ENCODE data around the gene ERC1.
"Not testable (repeated sequence)": the region's sequence is repeated elsewhere in the genome, so short reads cannot be mapped to it uniquely, and the experiment has no call there.

Gene ERC1

DNA sequence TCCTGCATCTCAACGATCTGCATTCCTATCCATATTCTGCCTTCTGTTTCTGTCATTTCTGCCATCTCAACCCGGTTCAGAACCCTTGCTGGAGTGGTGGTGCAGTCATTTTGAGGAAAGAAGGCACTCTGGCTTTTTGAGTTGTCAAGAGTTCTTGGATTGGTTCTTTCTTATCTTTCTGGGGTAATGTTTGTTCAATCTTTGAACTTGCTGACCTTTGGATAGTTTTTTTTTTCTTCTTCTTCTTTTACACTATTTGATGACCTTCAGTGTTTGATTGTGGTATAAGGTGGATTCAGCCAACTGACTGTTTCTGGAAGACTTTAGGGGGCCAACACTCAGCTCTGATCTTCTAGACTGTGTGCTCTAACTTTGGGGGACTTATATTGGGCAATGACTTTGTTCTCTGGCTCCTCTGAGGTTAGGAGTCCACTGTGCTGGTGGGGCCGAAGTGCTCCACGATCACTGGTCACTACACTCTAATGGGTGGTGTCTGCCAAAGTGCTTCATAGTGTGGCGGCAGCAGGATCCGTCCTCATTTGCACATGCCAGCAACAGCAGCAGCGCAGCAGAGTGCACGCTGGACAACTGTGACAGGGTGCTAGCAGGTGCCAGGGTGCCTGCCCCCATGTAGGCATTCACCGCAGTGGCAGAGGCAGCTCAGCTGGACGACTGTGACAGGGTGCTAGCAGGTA lies 347.6 kb downstream of the ERC1 start:
- no peak for DNase-seq (ENCODE audit: low read depth, low spot score)
- no peak overlapping the region for H3K27ac ChIP-seq

DNA sequence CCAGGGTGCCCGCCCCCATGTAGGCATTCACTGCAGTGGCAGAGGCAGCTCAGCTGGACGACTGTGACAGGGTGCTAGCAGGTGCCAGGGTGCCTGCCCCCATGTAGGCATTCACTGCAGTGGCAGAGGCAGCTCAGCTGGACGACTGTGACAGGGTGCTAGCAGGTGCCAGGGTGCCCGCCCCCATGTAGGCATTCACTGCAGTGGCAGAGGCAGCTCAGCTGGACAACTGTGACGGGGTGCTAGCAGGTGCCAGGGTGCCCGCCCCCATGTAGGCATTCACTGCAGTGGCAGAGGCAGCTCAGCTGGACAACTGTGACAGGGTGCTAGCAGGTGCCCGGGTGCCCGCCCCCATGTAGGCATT lies 348.1 kb downstream of the ERC1 start:
- DNase-seq (ENCODE audit: low read depth, low spot score); H3K27ac ChIP-seq: not testable (repeated sequence)

DNA sequence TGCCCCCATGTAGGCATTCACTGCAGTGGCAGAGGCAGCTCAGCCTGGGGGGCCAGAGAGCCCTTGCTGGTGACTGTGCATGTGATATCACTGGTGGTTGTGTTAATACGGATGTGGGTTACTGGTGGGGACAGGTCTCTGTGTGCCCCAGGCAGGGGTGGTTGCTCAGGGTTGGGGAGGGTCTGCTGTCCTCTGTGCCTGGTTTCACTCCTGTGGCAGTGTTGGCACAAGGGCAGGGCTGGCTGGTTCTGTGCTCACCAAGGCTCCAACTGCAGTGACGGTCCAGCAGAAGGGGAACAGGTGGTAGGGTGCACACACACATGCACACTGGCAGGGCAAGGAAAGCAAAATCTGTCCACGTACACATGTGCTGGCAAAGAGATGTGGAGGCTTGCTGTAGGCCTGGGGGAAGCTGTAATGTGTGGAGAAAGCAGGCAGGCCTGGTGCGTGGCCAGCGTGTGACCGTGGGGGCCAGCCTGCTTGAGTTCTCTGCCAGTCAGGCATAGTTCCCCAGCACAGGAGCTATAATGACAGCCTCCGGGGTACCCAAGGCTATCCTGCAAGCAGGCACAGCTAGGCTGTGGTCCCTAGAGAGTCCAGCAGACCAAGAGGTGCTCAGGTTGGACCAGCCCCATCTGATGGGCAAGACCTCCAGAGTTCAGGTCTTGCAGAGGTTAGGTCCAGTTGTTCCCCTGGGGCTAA lies 348.7 kb downstream of the ERC1 start:
- no peak overlapping the region for H3K27ac ChIP-seq
- DNase-seq (ENCODE audit: low read depth, low spot score) = no peak

DNA sequence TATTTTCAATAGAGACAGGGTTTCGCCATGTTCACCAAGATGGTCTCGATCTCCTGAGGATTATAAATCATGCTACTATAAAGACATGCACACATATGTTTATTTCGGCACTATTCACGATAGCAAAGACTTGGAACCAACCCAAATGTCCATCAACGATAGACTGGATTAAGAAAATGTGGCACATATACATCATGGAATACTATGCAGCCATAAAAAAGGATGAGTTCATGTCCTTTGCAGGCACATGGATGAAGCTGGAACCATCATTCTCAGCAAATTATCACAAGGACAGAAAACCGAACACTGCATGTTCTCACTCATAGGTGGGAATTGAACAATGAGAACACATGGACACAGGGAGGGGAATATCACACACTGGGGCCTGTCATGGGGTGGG lies 350.2 kb downstream of the ERC1 start:
- not testable (repeated sequence) for DNase-seq (ENCODE audit: low read depth, low spot score); H3K27ac ChIP-seq

DNA sequence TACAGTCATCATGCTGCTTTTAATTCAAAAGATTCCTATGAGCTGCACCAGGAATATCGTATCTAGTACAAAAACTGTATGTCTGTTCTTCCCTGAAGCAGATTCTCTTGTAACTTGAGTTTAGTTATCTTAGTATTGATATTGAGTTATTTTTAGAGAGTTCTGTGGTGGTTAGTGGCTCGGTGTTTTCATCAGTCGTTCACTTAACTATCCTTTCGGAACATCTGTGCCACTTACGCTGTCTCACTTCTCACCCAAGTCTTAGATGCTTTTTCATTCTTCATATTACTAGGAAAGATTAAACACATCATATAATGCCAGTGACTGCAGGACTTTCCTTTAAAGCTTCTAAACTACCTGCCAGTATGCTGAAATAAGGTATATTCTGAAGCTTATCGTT lies 352.4 kb downstream of the ERC1 start:
- no peak overlapping the region for H3K27ac ChIP-seq
- DNase-seq (ENCODE audit: low read depth, low spot score) = no peak

DNA sequence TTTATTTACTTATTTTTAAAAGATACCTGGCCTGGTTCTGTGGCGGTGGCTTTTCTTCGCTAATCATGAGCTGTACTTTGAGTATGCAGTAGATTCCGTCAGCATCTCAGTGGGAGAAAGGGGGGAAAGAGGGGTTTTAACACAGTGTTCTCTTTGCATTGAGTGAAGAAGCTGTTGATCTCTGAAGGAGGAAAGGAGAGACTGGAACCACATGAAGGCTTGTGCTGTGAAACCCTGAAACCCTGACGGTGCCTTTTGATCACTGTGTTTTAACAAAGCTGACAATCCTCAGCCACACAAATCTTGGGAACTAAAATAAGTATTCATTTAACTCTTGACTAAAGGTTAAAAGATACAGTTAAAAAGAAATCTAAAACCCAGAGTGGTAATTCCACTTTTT lies 353.2 kb downstream of the ERC1 start:
- no peak overlapping the region for H3K27ac ChIP-seq
- no peak for DNase-seq (ENCODE audit: low read depth, low spot score)

DNA sequence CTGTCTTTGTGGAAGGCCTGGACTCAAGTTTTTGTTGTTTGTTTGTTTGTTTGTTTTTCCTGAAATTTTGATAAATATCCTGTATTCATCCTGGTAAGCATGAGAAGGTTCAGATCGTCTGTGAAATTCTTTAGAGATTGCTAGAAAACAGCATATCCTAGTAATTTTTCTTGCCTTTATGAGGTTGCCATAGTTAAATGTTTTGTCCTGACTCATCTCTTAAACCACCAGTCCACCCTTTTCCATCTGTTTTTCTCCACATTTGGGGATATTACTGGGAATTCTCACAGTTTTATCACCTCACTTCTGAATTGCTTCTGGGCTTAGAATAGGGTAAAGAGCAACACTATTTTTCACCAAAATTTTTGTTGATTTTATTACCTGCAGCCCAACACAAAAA lies 355.1 kb downstream of the ERC1 start:
- no peak for DNase-seq (ENCODE audit: low read depth, low spot score)
- H3K27ac ChIP-seq = no peak overlapping the region

DNA sequence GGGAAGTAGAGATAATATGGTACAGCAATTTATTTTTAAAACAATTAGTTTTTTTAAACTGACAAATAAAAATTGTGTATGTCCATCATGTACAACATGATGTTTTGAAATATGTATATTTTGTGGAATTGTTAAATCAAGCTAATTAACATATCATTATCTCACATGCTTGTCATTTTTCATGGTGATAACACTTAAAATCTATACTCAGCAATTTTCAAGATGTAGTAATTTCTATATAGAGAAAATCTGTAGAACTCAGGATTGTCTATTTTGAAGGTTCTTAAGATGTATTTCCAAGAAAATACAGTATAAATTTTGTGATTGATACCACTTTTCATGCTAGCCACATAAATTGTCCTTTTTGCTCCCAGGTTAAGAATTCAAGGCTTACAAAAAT lies 356.3 kb downstream of the ERC1 start:
- no peak overlapping the region for H3K27ac ChIP-seq
- no peak for DNase-seq (ENCODE audit: low read depth, low spot score)

DNA sequence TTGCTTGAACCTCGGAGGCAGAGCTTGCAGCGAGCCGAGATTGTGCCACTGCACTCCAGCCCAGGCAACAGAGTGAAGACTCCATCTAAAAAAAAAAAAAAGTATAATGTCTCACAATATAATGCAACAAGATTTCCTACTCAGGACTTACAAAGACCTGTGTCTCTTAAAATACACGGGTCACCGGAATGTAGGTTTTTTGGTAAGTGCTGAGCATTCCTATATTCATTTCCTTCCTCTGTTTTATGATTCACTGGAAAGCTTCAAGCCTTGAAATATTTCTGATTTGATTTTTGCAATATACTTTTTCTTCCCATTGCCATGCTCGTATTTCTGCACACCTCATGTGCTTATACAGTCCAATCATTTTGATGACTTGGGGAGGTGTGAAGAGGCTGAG lies 357.6 kb downstream of the ERC1 start:
- no peak overlapping the region for H3K27ac ChIP-seq
- no peak for DNase-seq (ENCODE audit: low read depth, low spot score)

DNA sequence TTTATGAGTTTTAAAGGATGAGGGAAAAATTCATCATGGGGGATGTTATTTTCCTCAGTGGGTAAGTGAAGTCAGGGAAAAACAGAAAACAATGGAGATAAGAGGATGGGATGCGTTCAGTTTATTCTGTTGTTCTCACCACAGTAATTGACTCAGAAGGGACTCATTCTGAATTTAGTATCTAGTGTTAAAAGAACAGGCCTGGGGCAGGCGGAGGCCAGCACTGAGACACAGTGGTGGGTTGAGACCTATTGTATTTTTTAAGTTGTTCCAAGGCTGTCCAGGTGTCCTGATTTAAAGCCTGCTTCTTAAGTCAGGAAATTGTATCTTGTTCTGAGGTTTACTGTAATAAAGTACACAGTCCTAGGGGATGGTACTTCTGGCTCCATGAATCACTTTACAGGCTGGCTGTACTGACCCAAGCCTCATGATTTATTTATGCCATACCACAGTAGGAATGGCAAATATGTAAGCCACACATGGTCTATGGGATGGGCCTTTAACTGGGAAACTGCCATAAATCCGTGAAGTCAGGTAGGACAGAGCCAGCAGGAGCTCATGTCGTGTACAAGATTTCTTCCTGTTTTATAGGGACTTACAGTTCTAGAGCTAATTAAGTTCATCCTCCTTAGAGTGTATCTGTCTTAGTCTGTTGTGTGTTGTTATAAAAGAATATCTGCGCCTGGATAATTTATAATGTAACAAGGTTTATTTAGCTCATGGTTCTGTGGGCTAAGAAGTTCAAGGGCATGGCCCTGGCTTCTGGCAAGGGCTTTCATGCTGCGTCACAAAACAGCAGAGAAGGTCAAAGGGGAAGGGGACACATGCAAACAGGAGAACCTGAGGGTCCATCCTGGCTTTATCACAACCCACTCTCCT lies 359.3 kb downstream of the ERC1 start:
- peak; percentile 69 for DNase-seq (ENCODE audit: low read depth, low spot score)
- H3K27ac ChIP-seq = peak overlapping the region; percentile 63

DNA sequence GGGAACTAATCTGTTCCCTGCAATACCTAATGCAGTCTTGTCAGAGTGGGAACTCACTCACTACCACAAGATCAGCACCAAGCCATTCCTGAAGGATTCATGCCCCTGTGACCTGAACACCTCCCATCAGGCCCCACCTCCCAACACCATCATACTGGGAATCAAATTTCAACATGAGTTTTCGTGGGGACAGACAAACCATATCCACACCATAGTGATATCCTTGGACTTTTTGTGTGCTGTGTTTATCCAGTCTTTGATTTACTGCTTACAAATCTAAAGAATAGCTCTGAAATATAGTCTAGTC lies 359.9 kb downstream of the ERC1 start:
- peak overlapping the region; percentile 63 for H3K27ac ChIP-seq
- DNase-seq (ENCODE audit: low read depth, low spot score) = no peak

DNA sequence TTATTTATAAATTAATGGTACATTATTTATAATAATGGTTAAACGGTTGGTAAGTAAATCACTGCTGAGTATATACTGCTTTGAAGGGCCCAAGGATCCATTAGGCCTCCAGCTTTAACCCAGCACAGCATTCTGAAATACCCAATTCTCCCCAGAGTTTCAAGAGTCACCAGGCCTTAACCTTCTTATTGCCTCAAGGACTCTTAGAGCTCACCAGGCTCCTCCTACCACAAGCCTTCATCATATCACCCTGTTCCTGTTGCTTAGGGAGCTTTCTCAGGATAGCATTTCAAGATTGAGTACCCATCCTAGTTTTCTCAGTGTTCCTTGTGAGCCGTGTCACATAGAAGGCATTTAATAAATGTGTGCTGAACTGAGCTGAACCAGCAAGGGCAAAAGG lies 360.9 kb downstream of the ERC1 start:
- no peak for DNase-seq (ENCODE audit: low read depth, low spot score)
- H3K27ac ChIP-seq = no peak overlapping the region

DNA sequence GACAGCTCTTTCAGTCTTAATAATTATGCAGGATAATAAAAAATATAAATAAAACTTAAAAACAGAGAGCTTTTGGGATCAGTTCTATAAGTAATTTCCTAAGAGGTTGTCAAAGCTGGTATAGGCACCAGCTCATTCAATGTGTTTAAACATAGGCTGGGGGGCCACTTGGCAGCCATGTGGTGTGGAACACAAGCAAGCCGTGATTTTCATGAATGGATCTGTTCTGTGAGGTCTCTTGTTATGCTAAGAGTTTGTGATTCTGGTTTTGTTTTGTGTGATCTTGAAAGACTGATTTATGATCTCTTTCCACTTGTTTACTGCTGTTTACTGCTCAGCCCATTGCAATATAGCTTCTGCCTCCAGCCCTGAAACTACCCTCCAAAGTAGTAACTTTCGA lies 362.4 kb downstream of the ERC1 start:
- no peak overlapping the region for H3K27ac ChIP-seq
- no peak for DNase-seq (ENCODE audit: low read depth, low spot score)

DNA sequence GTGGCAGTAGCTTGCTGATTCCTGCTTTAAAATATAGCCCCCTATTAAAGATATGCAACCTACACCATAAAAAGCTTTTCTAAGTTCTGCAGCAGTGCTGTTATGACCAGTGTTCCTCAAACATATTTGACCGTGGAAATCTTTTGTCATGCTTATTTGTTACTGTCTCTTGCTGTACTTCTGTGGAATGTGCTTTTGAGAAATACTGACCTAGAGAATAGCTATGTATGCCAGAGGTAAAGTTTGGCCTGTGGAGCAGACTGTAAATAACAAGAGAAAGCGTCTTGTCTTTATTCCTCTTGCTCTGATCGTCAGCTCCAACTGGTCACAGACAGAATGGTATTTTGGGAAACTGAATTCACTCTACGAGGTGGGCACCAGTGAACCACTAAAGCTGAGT lies 364.4 kb downstream of the ERC1 start:
- H3K27ac ChIP-seq = no peak overlapping the region
- no peak for DNase-seq (ENCODE audit: low read depth, low spot score)

DNA sequence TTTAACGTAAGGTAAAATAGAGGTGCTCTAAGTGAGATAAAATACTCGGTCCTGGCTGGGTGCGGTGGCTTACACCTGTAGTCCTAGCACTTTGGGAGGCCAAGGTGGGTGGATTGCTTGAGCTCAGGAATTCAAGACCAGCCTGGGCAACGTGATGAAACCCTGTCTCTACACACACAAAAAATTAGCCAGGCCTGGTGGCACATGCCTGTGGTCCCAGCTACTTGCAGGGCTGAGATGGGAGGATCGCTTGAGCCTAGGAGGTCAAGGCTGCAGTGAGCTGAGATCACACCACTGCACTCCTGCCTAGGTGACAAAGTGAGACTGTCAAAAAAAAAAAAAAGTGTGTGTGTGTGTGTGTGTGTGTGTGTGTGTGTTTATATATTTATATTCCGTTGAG lies 364.8 kb downstream of the ERC1 start:
- H3K27ac ChIP-seq; DNase-seq (ENCODE audit: low read depth, low spot score): not testable (repeated sequence)

DNA sequence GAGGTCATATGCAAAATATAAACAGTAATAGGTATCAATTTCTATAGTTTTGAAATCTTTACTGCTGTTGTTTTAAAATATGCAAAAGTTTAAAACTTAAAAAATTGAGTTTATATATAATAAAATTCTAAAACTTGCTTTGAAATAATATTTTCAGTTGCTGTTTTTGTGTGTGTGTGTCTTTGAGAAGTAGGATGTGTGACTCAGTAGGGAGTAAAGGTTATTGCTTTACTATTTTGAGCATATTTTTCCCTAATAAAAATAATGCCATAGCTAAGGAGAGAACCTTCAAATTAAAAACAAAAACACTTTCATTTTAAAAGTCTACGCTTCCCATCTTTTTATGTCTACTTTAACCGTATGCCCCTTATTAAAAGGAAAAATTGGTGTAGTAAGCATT lies 365.3 kb downstream of the ERC1 start:
- H3K27ac ChIP-seq = no peak overlapping the region
- no peak for DNase-seq (ENCODE audit: low read depth, low spot score)

DNA sequence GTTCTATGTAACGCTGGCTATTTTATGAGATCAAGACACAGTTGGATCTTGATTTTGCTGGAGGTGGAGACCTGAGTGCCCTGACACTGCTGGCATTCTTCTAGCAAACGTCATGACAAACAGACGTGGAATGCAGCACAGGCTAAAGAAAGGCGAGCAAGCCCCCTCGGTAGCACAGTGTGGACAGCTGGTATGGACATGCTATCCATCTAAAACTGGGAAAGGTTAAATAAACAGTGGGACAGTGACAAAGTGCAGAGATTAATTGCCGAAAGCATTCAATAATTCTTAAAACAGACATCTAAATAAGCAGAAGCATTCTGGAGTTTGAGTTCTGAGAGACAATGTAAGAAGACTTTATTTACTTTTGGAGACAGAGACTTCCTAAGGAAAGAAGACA lies 366.1 kb downstream of the ERC1 start:
- DNase-seq (ENCODE audit: low read depth, low spot score) = no peak
- no peak overlapping the region for H3K27ac ChIP-seq

DNA sequence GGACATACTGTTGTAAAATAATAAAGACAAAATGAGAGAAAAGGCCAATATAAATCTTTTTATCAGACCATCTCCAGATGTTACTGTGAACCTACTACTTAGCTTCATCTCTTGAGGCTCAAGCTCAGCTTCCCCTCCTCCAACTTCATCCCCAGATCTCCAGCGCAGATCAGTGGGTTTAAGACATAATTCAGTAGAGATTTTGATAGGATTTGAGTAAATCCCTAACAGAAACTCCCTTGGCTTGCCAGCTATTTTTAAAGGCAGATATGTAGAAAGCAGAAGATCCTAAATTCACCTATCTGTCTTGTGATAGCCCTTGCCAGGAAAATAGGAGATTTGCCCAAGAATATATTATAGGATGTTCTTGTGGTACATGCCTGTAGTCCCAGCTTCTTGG lies 366.7 kb downstream of the ERC1 start:
- no peak for DNase-seq (ENCODE audit: low read depth, low spot score)
- H3K27ac ChIP-seq = no peak overlapping the region

DNA sequence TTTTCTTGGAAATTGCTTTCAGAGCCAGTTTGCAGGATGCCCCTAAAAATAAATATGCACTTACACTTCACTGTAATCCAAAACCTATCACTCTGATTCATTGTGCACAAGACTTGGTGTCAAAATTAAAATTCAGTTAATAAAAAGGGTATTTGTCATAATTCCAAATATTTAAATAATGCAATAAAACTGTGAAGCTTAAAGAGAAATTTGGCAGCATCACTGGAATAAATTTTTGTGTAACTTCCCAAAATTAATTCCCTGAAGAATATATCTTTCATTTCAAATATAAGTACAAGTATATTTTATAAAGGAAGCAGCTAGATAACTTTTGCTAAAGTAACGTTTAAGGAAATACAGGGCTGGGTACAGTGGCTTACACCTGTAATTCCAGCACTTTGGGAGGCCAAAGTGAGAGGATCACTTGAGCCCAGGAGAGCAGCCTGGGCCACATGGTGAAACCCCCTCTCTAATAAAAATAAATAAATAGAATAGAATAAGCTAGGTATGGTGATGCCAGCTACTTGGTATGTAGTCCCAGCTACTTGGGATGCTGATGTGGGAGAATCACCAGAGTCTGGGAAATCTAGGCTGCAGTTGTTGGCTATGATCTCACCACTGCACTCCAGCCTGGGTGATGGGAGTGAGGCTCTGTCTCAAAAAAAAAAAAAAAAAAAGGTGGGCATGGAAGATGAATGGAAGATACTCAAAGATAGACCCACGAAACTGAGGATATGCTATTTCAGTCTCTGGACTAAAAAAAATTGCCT lies 369.6 kb downstream of the ERC1 start:
- no peak for DNase-seq (ENCODE audit: low read depth, low spot score)
- no peak overlapping the region for H3K27ac ChIP-seq

DNA sequence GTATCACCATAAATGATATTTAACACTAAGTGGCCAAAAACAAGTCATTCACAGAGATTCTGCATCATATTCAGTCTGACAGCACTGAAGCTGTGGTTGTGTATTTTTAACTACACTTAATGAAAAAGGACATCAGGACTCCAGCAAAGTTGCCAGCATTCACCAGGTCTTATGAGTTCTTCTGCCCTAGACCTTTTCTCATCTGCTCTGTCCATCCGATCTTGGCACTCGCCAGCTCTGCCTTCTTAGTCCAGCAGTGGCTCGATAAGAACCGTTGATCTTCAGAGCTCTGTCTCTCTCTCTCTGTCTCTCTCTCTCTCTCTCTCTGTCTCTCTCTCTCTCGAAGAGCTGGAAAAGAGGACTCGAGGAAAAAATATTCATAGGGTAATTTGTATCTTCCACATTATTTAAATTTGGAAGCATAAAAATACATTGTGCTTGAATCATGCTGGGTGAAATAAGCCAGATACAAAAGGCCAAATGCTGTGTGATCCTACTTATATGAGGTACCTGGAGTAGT lies 371.2 kb downstream of the ERC1 start:
- DNase-seq (ENCODE audit: low read depth, low spot score) = no peak
- no peak overlapping the region for H3K27ac ChIP-seq

DNA sequence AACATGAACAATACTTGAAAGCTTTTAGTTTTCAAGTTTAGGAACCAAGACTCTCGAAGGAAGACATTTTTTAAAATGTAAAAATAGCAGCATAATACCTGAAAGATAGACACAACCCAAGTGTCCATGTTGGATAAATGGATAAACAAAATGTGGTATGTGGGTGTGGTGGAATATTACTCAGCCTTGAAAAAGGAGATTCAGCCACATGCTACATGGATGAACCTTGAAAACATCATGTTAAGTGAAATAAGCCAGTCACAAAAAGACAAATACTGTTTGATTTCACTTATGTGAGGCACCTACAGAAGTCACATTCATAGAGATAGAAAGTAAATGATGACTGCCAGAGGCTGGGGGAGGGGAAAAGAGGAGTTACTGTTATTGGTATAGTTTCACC lies 374.7 kb downstream of the ERC1 start:
- H3K27ac ChIP-seq = no peak overlapping the region
- no peak for DNase-seq (ENCODE audit: low read depth, low spot score)

All from epithelial cell of prostate (primary cell).